Right lobe of liver (tissue), 6 donors: ENCODE data around the gene NCOR1. TPM values are rescaled to one million over a fixed set of nuclear protein-coding genes. Genes with fewer than 3 reads are reported as not detected.
A peak's percentile ranks its signal among the peaks of the same experiment; 100 is the strongest.
"Not testable (repeated sequence)": the region's sequence is repeated elsewhere in the genome, so short reads cannot be mapped to it uniquely, and the experiment has no call there.

Source experiments
- ATAC-seq, 4 donors: fragments of 200-7000 bp; cut with Tn5 transposase; one replicate each; pipeline ENCODE4 v1.9.1; 2020; ENCODE audit warnings: mild to moderate bottlenecking in 4 of 4, moderate library complexity in 4 of 4
- DNase-seq, 3 donors: peaks; one replicate each; pipeline ENCODE4 v3.0.0-alpha.2; 2020
- H3K27ac ChIP-seq, 3 donors: fragments of 200-600 bp; one replicate each; pipeline ENCODE4 v1.8.0; 2022
- H3K27me3 ChIP-seq, 2 donors: fragments of 200-600 bp; one replicate each; pipeline ENCODE4 v1.8.0; 2022
- H3K36me3 ChIP-seq, 4 donors: fragments of 200-600 bp; sonication (generic) in 1 of 4; one replicate each; pipeline versions ENCODE4 v1.5.1 to v1.8.0; 2017 to 2022; ENCODE audit warnings: control low read depth in 1 of 4
- H3K4me1 ChIP-seq, 4 donors: fragments of 200-600 bp; sonication (generic) in 1 of 4; one replicate each; pipeline versions ENCODE4 v1.5.1 to v1.8.0; 2017 to 2022; ENCODE audit warnings: control low read depth in 1 of 4
- H3K4me3 ChIP-seq, 3 donors: fragments of 200-600 bp; one replicate each; pipeline ENCODE4 v1.8.0; 2022
- H3K9me3 ChIP-seq, 4 donors: fragments of 200-600 bp; sonication (generic) in 1 of 4; one replicate each; pipeline versions ENCODE4 v1.5.1 to v1.8.0; 2017 to 2022; ENCODE audit warnings: control low read depth in 1 of 4
- POLR2A ChIP-seq: fragments of 450-650 bp; IDR thresholded peaks from one replicate; pipeline ENCODE4 v1.6.1; 2017; ENCODE audit warnings: antibody characterized with exemption, mild to moderate bottlenecking
- WGBS: methylation state at CpG from one replicate; pipeline ENCODE4 v1.1.6; 2018; ENCODE audit warnings: low coverage, low lambda C conversion rate; ENCODE audit not compliant: insufficient coverage; ENCODE audit errors: missing lambda C conversion rate; 5-methylcytosine and 5-hydroxymethylcytosine counted together
- intact Hi-C, 2 donors: fragments of 100-400 bp; cut with DNase I; formaldehyde crosslinking; loops; one replicate each; pipeline versions ENCODE4 v1.11.2 to v1.14.1; 2022
- total RNA-seq, 6 experiments: library from RNA; depleted of rRNA in 2 of 6; stranded (reverse); fragments of >200 nt in 2 of 6; fragmentation: NEBNext Ultra II Directional in 3 of 6; extraction: Animal tissue kit (Norgen Biotek cat#: 25700) in 3 of 6; gene quantifications; one replicate each; pipeline versions ENCODE4 v1.1.0 to v1.2.4, GENCODE V29; 2016 to 2023
- TF ChIP-seq, protein P1 (sequence below), 4 donors: fragments of 200-600 bp in 3 of 4; fragments of 450-650 bp in 1 of 4; IDR thresholded peaks; one replicate each; pipeline versions ENCODE4 v1.5.1 to v1.8.0; 2016 to 2022; ENCODE audit warnings: antibody characterized with exemption in 4 of 4, mild to moderate bottlenecking in 2 of 4
- donor health status: DM: no; HTN: yes; CAD: no.
- donor health status: DM: no; HTN: no; CAD: no.
- donor health status: DM: no; HTN: no; CAD: no.
- donor health status: DM: no; HTN: yes; CAD: no.
- donor health status: DM: no; HTN: yes; CAD: no.

The NCOR1 gene
- total RNA-seq, 6 experiments from 2014 or later, result 52.6 to 76.8 (median 65.1) TPM

- WGBS, result 78% methylated on average over 3 of the region's 3 CpGs
- Histone ChIP-seq H3K27ac (no peak overlapping the region), H3K4me3 (no peak overlapping the region), H3K36me3 (peaks cover 0 to 51% (median 11%) of the 10 kb centered on the region in 4 donors), H3K27me3 (no peaks in the 10 kb centered on the region), H3K4me1 (no peaks in the 10 kb centered on the region), H3K9me3 (no peaks in the 10 kb centered on the region)
- ATAC-seq (no peak), DNase-seq (no peak)
- TF ChIP-seq, protein P1, sequence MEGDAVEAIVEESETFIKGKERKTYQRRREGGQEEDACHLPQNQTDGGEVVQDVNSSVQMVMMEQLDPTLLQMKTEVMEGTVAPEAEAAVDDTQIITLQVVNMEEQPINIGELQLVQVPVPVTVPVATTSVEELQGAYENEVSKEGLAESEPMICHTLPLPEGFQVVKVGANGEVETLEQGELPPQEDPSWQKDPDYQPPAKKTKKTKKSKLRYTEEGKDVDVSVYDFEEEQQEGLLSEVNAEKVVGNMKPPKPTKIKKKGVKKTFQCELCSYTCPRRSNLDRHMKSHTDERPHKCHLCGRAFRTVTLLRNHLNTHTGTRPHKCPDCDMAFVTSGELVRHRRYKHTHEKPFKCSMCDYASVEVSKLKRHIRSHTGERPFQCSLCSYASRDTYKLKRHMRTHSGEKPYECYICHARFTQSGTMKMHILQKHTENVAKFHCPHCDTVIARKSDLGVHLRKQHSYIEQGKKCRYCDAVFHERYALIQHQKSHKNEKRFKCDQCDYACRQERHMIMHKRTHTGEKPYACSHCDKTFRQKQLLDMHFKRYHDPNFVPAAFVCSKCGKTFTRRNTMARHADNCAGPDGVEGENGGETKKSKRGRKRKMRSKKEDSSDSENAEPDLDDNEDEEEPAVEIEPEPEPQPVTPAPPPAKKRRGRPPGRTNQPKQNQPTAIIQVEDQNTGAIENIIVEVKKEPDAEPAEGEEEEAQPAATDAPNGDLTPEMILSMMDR (IDR thresholded peaks at IDR 0.05), result no peak
- no peak for TF ChIP-seq POLR2A
- intact Hi-C loops, result no loop called here
Observed at GRCh38 chr17:16189791-16190348, 25.5 kb downstream of the NCOR1 start.

GRCh38 chr17:16187642-16188041 lies 27.7 kb downstream of the NCOR1 start:
- Histone ChIP-seq H3K27ac (no peak overlapping the region), H3K9me3 (no peaks in the 10 kb centered on the region), H3K27me3 (no peaks in the 10 kb centered on the region), H3K4me1 (no peaks in the 10 kb centered on the region), H3K36me3 (peaks cover 0 to 32% (median 7%) of the 10 kb centered on the region in 4 donors), H3K4me3 (no peak overlapping the region)
- DNase-seq (no peak), ATAC-seq (no peak)
- 89% methylated on average over 5 of the region's 5 CpGs for WGBS
- TF ChIP-seq, protein P1 (IDR thresholded peaks at IDR 0.05), result no peak
- TF ChIP-seq POLR2A, result no peak
- intact Hi-C loops, result no loop called here

DNA sequence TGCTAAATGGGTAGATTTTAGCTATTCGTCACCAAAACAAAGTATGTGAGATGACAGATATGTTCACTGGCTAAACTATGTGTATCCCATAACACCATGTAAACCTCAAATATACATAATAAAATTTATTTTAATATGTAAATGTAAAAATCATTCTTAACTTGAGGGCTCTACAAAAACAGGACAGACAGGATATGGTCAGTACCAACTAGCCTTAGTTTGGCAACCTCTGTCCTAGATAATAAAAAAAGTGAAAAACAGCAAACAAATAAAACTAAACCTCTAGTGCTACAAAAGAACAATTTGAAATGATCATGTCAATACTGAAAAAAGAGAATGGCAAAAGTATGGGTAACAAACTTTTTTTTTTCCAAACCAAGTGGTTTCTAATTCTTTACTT lies 33.8 kb downstream of the NCOR1 start:
- ATAC-seq (no peak), DNase-seq (no peak)
- H3K4me3 ChIP-seq, result no peak overlapping the region
- no peaks in the 10 kb centered on the region for H3K4me1 ChIP-seq
- H3K36me3 ChIP-seq, result peaks cover 0 to 11% (median 5%) of the 10 kb centered on the region in 4 donors
- H3K27me3 ChIP-seq, result no peaks in the 10 kb centered on the region
- no peak overlapping the region for H3K27ac ChIP-seq
- no peaks in the 10 kb centered on the region for H3K9me3 ChIP-seq
- intact Hi-C loops, result no loop called here
- WGBS, result 100% methylated on average over 1 of the region's 1 CpG
- TF ChIP-seq, protein P1 (IDR thresholded peaks at IDR 0.05), result no peak
- TF ChIP-seq POLR2A, result no peak

DNA sequence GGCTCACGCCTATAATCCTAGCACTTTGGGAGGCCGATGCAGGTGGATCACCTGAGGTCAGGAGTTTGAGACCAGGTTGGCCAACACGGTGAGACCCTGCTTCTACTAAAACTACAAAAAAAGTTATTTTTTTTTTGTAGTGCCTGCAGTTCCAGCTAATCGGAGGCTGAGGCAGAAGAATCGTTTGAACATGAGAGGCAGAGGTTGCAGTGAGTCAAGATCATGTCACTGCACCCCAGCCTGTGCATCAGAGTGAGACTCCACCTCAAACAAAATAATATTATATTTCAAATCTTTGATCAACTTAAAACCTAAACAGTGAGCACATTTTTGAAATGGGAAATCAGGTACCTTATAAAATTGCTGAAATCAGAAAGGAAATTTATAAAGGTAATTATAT lies 36.5 kb downstream of the NCOR1 start:
- ATAC-seq, result no peak
- no peak overlapping the region for H3K4me3 ChIP-seq
- WGBS, result 87% methylated on average over 5 of the region's 5 CpGs
- no peaks in the 10 kb centered on the region for H3K27me3 ChIP-seq
- intact Hi-C loops, result no loop called here
- no peak overlapping the region for H3K27ac ChIP-seq
- no peaks in the 10 kb centered on the region for H3K36me3 ChIP-seq
- TF ChIP-seq POLR2A, result no peak
- DNase-seq, result no peak
- no peaks in the 10 kb centered on the region for H3K4me1 ChIP-seq
- H3K9me3 ChIP-seq, result no peaks in the 10 kb centered on the region

- Histone ChIP-seq H3K9me3 (no peaks in the 10 kb centered on the region), H3K4me1 (peaks cover 0 to 14% (median 0%) of the 10 kb centered on the region in 4 donors), H3K27me3 (no peaks in the 10 kb centered on the region), H3K4me3 (no peak overlapping the region), H3K27ac (no peak overlapping the region), H3K36me3 (peaks cover 0 to 5% (median 4%) of the 10 kb centered on the region in 4 donors)
- TF ChIP-seq POLR2A, result no peak
- TF ChIP-seq, protein P1 (IDR thresholded peaks at IDR 0.05), result no peak
- no peak for DNase-seq
- 77% methylated on average over 7 of the region's 7 CpGs for WGBS
- ATAC-seq, result peak in 1 of 4 donors; percentile 43
- intact Hi-C loops, result no loop called here
Observed at GRCh38 chr17:16171613-16172012, 43.7 kb downstream of the NCOR1 start.

DNA sequence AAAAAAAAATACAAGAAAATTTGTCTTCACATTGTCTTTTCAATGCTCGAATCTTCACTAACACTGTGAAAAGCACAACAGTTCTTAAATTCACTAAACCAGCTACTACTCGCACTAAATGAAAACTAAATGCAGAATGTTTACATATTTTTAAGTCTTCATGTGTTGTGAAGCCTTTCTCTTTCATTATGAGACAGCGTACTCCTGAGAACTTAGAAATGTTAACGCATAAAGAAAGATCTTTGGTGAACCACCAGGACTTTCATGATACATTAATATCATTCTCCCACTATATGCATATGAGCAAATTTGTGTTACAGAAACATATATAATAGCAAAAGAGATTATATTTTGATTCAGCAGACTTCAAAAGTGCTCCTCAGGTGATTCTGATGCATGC lies 48.6 kb downstream of the NCOR1 start:
- WGBS, result 92% methylated on average over 4 of the region's 4 CpGs

More for the DNA sequence above, 48.6 kb downstream of the NCOR1 start:
- H3K27me3 ChIP-seq, ATAC-seq, H3K36me3 ChIP-seq, H3K4me3 ChIP-seq, H3K27ac ChIP-seq, H3K9me3 ChIP-seq, DNase-seq, intact Hi-C loops: not testable (repeated sequence)
- H3K4me1 ChIP-seq, result peaks cover 0 to 13% (median 0%) of the 10 kb centered on the region in 4 donors
